Mononuclear cell (primary cell): Measurements from ENCODE around the gene KCNQ5. TPM values are rescaled to one million over a fixed set of nuclear protein-coding genes. Genes with fewer than 3 reads are reported as not detected.

Experiments
- H3K27me3 ChIP-seq: 2 replicates; pipeline ENCODE4 v1.6.0; 2011; ENCODE audit warnings: low read length, control low read depth; ENCODE audit not compliant: insufficient read depth
- H3K4me1 ChIP-seq: 2 replicates; pipeline ENCODE4 v1.5.1; 2011; ENCODE audit warnings: mild to moderate bottlenecking, low read length, control low read depth; ENCODE audit not compliant: insufficient read depth
- H3K4me3 ChIP-seq: 2 replicates; pipeline ENCODE4 v1.5.1; 2011; ENCODE audit warnings: mild to moderate bottlenecking, low read length, moderate library complexity
- H3K9me3 ChIP-seq: 2 replicates; pipeline ENCODE4 v1.5.1; 2011; ENCODE audit warnings: low read depth, mild to moderate bottlenecking, control low read depth, low read length
- total RNA-seq: library from RNA; depleted of rRNA; stranded (reverse); fragments of >200 nt; gene quantifications from one replicate; pipeline ENCODE4 v1.2.3, GENCODE V29; 2012

KCNQ5 gene
- total RNA-seq, 1 donor: 2.8 TPM

DNA sequence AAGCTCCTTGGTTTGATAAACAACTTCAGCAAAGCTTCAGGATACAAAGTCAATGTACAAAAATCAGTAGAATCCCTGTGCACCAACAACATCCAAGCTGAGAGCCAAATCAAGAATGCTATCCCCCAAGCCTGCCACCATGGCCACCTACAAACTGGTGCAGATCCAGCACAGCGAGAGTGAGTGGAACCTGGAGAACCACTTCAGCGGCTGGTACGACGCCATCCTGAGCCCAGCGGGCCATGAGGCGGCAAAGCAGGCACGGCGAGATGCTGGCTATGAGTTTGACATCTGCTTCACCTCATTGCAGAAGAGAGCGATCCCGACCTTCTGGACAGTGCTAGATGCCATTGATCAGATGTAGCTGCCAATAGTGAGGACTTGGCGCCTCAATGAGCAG is 433.1 kb downstream of the KCNQ5 start:
- Histone ChIP-seq H3K4me1 (no peaks in the 10 kb centered on the region), H3K4me3 (no peak overlapping the region)

DNA sequence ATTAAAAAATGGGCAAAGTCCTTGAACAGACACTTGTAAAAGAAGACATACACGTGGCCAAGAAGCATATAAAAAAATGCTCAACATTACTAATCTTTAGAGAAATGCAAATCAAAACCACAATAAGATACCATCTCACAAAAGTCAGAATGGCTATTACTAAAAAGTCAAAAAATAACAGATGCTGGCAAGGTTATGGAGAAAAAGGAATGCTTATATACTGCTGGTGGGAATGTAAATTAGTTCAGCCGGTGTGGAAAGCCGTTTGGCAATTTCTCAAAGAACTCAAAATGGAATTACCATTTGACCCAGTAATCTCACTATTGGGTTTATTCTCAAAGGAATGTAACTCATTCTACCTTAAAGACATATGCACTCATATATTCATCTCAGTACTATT is 436.9 kb downstream of the KCNQ5 start:
- no peaks in the 10 kb centered on the region for H3K4me1 ChIP-seq
- no peaks in the 10 kb centered on the region for H3K27me3 ChIP-seq
- no peaks in the 10 kb centered on the region for H3K9me3 ChIP-seq
- H3K4me3 ChIP-seq: no peak overlapping the region

More for the DNA sequence above, 433.1 kb downstream of the KCNQ5 start:
- Histone ChIP-seq H3K9me3 (no peaks in the 10 kb centered on the region), H3K27me3 (no peaks in the 10 kb centered on the region)

DNA sequence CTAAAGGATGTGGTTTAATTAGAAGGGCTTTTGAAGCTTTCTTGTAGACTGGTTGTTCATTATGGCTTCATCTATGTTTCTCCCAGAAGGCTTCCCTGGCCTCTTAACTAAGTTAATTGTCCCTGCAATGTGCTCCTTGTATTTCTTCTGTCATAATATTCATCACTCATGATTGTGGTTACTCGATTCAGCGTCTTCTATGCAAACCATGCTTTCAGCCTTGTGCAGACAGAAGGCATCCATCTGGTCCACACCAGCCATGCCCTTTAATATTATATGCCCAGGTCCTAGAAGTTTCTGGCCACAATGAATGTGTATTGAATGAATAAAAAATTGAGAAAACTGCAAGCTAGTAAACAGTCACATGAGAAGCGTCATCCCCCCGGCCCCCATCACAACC is 440.3 kb downstream of the KCNQ5 start:
- Histone ChIP-seq H3K27me3 (no peaks in the 10 kb centered on the region), H3K4me3 (no peak overlapping the region), H3K9me3 (no peaks in the 10 kb centered on the region), H3K4me1 (no peaks in the 10 kb centered on the region)

DNA sequence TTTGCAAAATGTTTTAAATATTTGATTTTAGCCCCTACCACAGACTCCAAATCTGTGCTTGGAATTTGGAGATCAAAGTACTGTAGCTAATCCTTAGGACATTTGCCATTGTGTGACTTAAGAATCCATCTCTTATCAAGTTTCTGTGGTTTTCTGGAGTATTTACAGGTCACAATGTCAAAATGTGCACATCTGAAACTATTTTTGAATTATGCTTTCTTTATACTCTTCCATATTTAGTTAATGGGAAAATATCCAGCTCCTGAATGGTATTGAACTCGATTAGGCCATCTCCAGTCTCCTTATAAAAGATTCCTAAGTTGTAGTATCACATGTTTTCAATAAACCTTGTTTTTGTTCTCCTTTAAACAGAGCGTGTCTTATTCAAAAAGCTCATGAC is 441.0 kb downstream of the KCNQ5 start:
- Histone ChIP-seq H3K9me3 (no peaks in the 10 kb centered on the region), H3K4me3 (no peak overlapping the region), H3K4me1 (no peaks in the 10 kb centered on the region), H3K27me3 (no peaks in the 10 kb centered on the region)

DNA sequence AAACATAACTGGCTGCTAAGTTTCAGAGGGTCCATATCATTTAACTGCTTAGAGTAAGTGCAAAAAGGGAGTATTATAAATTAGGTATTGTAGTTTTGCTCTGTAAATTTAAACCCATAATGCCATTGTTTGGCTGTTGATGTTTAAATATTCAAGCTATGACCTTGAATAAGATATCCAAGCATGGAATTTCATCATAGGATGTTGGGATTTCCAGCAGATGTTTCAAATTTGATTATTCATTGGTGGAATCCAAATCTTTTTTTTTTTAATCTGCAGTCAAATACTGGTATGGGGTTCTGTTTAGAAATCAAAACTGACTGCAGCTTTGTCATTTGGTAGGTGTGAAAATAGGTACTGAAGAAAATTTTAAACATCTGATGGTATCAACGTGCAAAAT is 442.4 kb downstream of the KCNQ5 start:
- H3K27me3 ChIP-seq: no peaks in the 10 kb centered on the region
- no peaks in the 10 kb centered on the region for H3K9me3 ChIP-seq

DNA sequence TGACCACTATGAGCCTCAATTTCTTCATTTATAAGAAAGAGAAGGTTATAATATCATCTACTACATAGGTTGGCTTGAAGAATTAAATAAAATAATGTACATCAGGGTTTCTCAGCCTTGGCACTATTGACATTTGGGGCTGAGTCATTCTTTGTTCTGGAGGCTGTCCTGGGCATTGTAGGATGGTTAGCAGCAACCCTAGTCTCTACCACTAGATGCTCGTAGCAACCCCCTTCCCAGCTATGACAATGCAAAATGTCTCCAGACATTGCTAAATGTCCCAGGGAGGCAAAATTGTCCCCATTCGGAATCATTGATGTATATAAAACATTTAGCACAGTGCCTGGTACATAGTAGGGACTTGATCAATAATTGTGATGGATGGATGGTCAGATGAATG is 451.4 kb downstream of the KCNQ5 start:
- no peak overlapping the region for H3K4me3 ChIP-seq
- no peaks in the 10 kb centered on the region for H3K9me3 ChIP-seq
- H3K4me1 ChIP-seq: no peaks in the 10 kb centered on the region
- no peaks in the 10 kb centered on the region for H3K27me3 ChIP-seq

More for the DNA sequence above, 442.4 kb downstream of the KCNQ5 start:
- no peaks in the 10 kb centered on the region for H3K4me1 ChIP-seq
- H3K4me3 ChIP-seq: no peak overlapping the region

DNA sequence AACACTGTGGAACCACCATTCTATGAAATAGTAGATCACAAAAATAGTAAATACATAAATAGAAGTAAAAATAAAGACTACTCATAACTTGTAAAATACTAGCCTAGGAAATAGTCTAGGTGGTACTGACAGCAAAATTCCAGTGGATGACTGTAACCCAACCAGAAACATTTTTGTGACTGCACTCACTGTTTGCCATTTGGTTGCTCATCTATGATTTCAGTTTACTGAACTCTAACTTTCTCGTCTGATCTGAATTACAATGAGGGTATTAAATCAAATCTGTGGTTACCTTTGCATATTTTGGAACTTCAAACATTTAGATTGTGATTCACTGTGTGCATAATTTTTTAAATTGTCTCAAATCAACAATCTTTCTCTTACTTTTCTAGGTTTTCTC is 452.3 kb downstream of the KCNQ5 start:
- Histone ChIP-seq H3K4me3 (no peak overlapping the region), H3K9me3 (no peaks in the 10 kb centered on the region), H3K27me3 (no peaks in the 10 kb centered on the region), H3K4me1 (no peaks in the 10 kb centered on the region)

DNA sequence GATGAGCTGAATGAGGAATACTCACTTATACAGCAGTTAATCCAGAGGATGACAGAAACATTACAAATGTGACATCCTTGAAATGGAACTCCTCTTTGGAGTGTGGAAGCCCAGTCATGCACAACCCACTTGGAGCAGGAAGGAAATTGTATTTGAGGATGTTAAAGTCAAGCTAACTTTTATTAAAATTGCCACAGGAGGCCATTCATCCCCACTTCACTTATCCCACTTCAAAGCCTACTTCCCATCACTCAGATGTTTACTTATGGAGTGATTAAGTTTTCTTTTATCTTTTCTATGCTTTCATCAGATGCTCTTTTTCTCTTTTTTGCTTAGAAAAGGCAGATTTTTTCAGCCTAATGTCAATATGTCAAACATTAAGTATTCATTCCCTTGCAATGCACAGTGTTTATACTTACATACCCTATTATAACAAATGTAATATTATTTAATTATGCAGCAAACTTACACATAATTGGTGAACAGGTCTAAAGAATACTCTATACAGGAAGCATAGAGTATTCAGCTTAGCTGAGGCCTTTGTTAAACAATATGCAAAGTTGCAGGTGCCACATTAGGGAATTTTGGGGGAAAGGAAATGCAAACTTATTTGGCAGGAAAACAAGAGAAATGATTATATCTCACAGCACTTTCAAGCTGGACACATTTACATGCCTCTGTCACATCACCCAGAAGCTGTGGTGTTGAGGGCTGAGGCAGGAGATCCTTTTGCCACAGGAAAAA is 454.5 kb downstream of the KCNQ5 start:
- no peaks in the 10 kb centered on the region for H3K9me3 ChIP-seq
- no peaks in the 10 kb centered on the region for H3K4me1 ChIP-seq
- H3K27me3 ChIP-seq: no peaks in the 10 kb centered on the region
- H3K4me3 ChIP-seq: no peak overlapping the region

DNA sequence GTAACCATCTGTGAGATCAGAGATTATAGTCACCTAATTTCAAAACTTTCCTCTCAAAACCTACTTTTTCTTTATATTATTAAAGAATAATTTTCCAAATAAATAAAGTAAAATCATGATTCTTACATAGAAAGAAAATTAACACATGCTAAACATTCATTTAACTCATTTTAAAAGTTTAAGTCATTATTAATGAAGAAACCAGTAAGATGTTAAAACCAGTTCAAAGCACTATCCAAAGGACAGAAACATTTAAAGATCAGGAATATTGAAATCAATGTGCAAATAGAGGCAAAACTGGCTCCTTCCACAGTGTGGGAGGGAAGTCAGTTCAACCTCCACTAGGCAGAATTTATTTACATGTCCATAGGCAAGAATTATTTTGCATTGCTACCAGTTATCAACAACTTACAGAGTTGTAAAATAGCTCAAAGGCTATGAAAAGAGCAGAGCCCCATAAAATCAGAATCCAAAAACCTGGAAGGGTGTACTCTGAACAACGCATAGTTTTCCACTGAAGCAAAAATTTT is 456.5 kb downstream of the KCNQ5 start:
- no peaks in the 10 kb centered on the region for H3K9me3 ChIP-seq
- H3K27me3 ChIP-seq: no peaks in the 10 kb centered on the region
- no peak overlapping the region for H3K4me3 ChIP-seq
- no peaks in the 10 kb centered on the region for H3K4me1 ChIP-seq

DNA sequence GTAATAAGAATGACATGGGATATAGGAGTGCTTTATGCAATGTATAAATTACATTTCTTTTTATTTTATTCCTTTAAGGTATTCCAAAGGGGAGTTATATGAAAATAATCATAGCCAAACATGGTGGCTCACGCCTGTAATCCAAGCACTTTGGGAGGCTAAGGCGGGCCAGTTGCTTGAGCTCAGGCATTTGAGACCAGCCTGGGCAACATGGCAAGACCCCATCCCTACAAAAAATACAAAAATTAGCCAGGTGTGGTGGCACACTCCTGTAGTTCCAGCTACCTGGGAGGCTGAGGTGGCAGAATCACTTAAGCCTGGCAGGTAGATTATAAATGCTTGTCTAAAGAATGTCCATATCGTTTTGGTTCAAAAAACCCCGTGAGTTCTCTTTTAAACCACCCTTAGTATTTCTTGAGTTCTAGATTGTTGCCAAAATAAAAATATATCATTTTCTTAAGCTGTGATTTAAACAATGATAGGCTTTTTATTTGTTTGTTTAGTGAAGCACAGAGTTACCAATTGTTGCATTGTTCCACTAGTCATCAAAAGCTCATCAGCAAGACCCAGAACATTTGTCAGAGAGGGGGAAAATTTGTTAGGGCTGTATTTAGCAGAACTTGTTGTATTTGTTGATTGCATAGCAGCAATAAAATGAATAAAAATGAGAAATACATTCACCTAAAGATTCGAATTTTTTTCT is 457.2 kb downstream of the KCNQ5 start:
- H3K4me1 ChIP-seq: no peaks in the 10 kb centered on the region
- H3K9me3 ChIP-seq: no peaks in the 10 kb centered on the region
- H3K4me3 ChIP-seq: no peak overlapping the region
- H3K27me3 ChIP-seq: no peaks in the 10 kb centered on the region

DNA sequence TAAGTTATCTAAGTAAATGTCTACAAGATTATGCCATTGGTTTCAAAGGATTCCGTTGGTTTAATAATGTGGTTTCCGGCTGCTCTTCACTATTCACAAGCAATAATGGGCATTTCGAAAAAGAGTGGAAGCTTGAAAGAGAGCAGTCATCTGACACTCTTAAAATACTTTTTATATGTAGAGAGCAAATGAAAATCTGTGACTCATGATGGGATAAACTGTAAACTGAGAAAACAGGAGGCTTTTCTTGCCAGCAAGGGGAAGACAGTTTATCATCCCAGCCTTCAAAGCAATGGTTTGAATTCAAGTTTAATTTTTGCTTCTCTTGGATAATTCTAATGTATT is 457.7 kb downstream of the KCNQ5 start:
- H3K4me1 ChIP-seq: no peaks in the 10 kb centered on the region
- no peak overlapping the region for H3K4me3 ChIP-seq
- H3K9me3 ChIP-seq: no peaks in the 10 kb centered on the region
- no peaks in the 10 kb centered on the region for H3K27me3 ChIP-seq

DNA sequence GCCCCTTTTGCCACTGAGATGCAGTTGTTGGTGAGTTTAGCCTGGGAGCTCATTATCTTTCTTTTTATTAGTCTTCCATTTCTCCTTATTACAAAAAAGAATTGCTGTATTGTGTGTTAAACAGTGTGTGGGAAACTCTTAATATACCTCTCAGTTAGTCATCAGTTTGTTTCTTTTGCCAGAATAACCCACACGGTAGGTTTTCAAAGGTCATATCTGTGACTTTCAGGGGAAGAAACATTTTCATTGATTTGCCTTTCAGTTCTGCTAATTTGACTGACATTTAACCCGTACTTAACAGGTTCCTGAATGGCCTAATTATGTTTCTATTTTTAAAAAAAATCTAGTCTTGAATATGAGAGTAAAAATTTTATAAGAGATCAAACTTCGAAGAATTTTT is 458.1 kb downstream of the KCNQ5 start:
- Histone ChIP-seq H3K4me1 (no peaks in the 10 kb centered on the region), H3K4me3 (no peak overlapping the region), H3K27me3 (no peaks in the 10 kb centered on the region), H3K9me3 (no peaks in the 10 kb centered on the region)

DNA sequence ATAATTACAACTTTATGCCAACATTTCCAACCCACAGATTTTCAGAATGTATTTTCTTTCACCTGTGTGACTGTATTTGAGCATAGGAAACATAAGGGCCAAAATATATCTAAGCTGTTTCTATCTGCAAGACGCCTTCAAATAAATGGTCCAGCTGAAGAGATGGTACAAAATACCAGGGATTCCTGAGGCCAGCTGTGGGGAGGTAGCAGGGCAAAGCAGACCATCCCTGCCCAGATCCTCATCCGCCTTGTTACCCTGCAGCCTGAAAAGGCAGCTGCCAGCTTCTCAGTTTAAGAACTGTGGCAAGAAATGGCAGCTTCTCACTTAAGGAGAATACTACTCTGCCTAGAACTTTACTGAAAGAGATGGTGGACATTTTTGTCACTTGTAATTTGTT is 460.1 kb downstream of the KCNQ5 start:
- Histone ChIP-seq H3K4me1 (no peaks in the 10 kb centered on the region), H3K9me3 (no peaks in the 10 kb centered on the region), H3K4me3 (no peak overlapping the region), H3K27me3 (no peaks in the 10 kb centered on the region)

DNA sequence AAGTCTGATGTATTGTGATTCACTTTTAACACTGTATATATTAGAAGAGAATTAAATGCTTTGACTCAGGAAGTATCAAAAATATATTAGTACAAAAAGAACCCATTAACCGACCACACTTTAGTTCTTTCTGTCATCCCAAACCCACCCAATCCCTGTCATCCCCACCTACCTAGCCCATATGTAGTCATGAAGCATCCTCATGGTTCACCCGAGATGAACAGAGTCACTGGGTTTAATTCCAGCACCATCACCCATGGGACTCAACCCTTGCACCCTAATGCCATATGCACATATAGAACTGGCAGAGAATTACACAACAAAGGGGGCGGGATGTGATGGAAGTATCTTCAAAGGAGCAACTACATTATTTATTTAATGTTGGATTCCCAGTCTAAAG is 462.0 kb downstream of the KCNQ5 start:
- Histone ChIP-seq H3K4me1 (no peaks in the 10 kb centered on the region), H3K9me3 (no peaks in the 10 kb centered on the region), H3K4me3 (no peak overlapping the region), H3K27me3 (no peaks in the 10 kb centered on the region)

DNA sequence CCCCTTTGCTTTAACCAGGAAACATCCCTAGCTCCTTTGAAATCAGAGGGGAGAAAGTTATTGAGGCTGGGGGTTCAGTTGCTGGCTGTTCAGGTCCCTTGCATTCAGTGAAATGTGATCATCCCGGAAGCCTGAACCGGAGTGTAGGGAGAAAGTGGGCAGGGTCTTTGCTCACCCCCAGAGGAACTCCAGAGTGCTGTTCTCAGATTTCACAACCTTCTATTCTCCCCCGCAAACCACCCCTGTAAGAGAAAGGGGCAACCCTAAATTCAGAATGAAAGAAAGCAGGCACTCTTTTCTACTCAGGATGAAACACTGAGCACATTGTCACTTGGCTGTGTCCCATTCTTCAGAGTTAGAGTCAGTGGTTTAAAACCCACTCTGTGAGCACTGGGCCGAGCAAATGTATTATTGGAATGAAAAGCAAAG is 463.6 kb downstream of the KCNQ5 start:
- H3K4me1 ChIP-seq: no peaks in the 10 kb centered on the region

DNA sequence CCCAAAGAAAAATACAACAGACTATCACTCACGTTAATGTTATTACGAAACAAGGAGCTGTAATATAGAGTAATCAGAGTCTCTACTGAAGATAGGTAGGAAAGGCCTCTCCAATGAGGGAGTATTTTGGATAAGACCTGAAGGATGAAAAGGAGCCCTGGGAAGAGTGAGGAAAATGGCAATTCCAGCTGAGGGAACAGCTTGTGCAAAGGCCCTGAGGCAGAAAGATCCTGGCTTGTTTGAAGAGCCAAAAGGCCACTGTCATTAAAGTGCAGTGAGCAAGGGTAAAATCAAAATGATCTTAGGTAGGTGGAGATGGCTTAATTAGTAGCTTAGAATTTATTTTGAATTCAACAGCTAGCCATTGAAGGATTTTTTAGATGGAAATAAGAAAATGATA is 464.9 kb downstream of the KCNQ5 start:
- H3K9me3 ChIP-seq: no peaks in the 10 kb centered on the region
- no peaks in the 10 kb centered on the region for H3K4me1 ChIP-seq
- H3K4me3 ChIP-seq: no peak overlapping the region
- no peaks in the 10 kb centered on the region for H3K27me3 ChIP-seq

More for the DNA sequence above, 463.6 kb downstream of the KCNQ5 start:
- Histone ChIP-seq H3K4me3 (no peak overlapping the region), H3K9me3 (no peaks in the 10 kb centered on the region), H3K27me3 (no peaks in the 10 kb centered on the region)
